Limb (tissue), 2 donors: ENCODE results near the gene KCNIP3.

ENCODE experiments used
- DNase-seq, 2 donors: peaks; one replicate each; pipeline ENCODE4 v3.0.0-alpha.2; 2016; ENCODE audit errors: extremely low spot score in 2 of 2

KCNIP3 gene

GRCh38 chr2:95327861-95328260 lies 30.7 kb downstream of the KCNIP3 start:
- no peak for DNase-seq

GRCh38 chr2:95328358-95329125 lies 31.4 kb downstream of the KCNIP3 start:
- no peak for DNase-seq

DNA sequence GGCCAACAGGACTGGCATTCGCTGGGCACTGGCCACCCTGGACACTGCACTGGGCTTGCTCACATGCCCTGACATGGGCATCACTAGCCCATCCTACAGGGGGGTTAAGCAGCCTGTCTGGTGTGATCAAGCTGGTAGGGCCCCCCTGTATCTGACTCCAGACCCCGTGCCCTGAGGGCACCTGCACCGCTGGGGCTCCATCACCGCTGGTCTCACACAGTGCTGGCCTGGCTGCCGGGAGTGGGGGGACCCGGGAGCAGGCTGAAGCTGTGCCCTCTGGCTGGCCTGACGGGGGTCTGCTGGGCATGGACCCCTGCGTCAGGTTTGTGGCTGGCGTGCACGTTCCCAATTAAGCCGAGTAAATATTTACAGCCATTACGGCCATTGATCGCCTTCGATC lies 32.3 kb downstream of the KCNIP3 start:
- DNase-seq: no peak

DNA sequence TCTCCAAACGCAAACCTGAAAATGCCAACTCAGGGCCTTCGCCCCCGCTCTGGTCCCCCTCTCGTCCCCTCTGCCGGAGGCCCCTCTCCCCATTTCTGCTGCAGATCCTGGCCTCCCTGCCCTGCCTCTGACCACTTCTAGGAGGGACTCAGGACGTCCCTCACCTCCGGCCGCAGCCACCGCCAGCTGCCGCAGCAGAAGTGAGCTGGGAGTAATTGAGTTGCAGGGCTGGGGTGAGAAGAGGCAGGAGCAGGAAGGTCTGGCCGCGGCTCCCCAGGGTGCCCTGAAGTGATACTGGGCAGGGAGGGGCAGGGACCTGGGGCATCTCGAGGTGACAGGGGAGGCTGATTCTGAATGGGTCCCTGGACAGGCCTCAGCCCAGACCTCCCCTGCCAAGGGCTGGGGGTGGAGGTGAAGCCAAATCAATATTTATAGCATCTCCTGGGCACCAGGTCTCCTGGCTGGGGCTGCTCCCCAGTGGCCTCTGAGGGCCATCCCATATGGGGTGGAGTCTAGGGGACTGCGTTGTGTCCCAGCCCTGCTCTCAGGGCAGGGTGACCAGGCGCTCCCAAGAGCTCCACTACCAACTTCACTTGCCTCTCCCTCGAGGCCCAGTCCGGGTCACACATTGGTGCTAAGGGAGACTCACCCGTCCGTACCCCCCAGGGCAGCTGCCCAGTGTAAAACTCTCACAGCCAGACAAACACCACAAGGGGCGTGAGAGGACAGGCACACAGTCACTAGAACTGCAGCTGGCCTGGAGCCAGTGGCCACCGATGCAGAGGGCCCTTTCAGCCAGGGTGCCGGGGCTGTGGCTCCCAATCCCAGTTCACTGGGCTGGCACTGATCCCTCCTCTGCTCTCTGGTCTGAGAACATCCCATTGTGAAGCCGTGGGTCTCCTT lies 33.0 kb downstream of the KCNIP3 start:
- DNase-seq: no peak

DNA sequence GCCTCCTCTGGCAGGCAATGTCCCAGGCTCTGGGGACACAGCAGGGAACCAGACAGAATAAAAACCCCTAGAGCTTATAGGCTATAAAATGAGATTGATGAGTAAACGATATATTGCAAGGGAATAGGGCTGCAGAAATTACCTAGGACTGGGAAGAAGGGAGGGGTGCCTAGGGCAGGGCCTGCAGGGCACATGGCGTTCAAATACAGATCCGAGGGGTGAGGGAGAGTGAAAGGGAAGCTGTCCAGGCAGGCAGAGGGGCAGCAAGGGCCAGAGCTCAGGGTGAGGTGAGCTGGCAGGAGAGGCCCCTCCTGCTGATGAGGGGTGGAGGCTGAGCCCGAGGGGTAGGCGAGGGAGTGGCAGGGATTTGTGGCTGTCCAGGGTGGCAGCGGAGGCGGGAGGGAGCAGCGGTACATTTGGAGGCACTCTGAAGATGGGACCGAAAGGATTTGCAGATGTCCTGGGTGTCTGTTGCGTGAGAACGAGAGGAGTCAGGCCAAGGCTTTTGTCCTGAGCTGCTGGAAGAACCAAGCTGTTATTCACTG lies 33.7 kb downstream of the KCNIP3 start:
- DNase-seq: no peak

DNA sequence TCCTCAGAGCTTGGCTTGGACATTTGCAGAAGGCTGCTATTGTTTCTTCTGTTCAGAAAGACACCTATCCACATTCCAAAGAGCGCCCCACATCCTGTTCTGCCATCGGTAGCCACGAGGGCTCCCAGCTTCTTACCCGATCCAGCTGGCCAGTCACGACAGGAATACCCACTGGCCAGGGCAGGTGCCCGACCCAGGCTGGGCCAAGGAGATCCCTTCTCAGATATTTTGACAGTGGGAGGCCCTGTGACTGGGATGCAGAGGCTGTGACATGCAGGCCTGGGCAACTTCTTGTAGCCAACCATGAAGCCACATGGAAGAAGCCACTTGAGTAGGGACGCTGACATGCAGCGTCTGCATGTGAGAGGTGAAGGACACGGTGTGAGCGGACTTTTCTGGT lies 34.5 kb downstream of the KCNIP3 start:
- DNase-seq: no peak

DNA sequence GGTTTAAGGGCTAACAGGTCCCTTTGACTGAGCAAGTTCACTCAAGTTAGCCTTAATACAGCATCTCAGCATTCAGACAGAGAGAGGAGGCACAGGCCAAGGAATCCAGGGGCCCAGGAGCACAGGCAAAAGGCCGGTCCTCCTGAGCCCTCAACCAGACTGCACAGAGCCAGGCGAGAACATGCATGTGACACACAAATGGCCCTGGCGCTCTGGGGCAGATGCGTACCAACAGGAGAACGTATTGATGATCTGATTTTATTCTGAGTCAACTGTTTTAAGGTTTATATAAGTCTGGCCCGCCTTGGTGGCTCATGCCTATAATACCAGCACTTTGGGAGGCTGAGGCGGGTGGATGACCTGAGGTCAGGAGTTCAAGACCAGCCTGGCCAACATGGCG lies 34.9 kb downstream of the KCNIP3 start:
- DNase-seq: no peak

GRCh38 chr2:95333056-95333455 lies 35.9 kb downstream of the KCNIP3 start:
- no peak for DNase-seq

DNA sequence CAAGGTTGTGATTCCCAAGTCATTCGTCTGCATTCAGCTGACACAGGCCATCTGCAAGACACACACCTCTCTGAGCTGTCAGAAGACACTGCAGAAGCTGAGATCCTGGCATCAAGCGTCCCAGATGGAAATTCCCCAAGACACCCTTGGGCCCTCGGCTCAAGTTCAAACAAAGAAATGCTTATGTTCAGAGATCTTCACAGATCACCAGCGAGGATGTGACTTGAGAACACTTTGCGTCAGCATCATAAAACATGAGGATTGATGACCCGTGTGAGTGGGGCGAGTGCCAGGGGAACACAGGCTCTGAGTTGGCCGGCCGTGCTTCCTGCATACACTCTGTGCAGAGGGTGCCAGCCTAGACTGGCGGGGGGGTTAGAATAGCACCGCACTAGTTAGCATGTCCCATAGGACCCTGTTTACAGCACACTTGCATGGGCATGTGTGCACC lies 36.8 kb downstream of the KCNIP3 start:
- DNase-seq: peak in 1 of 2 donors; percentile 38

GRCh38 chr2:95334916-95335641 lies 37.9 kb downstream of the KCNIP3 start:
- DNase-seq: no peak

DNA sequence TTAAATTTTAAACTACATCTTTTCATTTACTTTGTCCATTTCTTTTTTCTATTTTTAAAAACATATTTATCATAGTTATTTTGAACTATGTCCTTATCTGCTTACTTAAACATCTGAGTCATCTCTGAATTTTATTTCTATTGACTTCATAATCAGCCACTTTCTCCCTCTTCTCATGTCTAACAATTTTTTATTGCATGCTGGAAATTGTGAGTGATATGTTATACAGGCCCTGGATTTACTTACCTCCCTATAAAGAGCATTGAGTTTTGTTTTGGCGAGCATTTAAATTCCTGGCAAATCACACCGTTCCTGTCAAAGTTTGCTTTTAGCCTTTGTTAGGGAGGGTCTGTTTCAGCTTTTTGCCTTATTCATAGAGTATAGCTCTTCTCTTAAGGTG lies 39.3 kb downstream of the KCNIP3 start:
- DNase-seq: no peak

DNA sequence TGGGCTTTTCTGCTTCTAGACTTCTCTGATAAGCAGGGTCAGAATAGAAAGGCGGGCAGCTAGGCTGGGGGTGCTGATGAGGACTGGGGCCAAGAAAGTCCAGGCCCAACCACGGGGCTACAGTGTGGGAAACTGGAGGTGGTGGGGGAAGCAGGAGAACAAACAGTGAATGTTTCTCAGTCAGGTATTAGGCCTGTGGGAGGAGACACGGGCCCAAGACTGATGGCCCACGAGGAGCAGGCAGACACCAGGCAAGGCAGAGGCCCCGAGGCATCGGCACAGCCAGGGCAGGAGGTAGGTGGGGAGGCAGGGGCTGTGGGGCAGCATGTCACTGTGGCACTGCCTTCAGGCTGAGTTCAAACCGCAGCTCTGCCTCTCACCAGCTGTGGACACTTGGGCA lies 40.7 kb downstream of the KCNIP3 start:
- no peak for DNase-seq

DNA sequence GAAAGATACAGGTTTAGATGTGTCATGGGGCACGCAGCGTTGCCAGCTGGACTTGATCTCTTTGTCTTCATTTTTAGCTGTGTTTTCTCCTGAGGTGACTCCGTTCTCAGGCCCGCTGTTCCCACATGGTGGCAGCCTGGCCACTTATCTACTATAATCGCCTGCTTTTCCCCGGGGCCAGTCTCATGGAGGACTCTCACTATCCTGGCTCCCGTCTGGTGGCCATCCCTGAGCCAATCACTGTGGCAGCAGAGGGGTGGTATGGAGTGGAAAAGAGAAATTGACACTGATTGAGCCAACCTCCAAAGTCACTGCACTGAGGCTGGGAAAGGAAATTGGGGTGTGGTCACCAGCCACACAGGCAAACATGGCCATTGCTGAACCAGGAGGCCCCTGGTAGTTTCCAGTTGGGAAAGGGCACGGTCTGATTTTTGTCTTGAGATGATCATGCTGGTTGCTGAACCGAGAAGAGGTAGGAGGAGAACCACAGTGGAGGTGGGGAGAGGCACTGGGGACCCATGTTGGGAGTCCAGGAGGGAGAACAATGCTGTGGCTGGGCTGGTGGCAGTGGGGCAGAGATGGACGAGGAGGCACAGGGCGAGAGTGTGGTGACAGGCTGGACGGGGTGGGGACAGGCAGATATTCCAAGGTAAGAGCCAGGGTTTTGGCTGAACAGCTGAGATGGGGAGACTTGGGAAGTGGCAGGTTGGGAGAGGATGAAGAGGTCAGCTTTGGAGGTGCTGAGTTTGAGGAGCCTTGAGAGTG lies 45.6 kb downstream of the KCNIP3 start:
- DNase-seq: peak in 1 of 2 donors; percentile 21

DNA sequence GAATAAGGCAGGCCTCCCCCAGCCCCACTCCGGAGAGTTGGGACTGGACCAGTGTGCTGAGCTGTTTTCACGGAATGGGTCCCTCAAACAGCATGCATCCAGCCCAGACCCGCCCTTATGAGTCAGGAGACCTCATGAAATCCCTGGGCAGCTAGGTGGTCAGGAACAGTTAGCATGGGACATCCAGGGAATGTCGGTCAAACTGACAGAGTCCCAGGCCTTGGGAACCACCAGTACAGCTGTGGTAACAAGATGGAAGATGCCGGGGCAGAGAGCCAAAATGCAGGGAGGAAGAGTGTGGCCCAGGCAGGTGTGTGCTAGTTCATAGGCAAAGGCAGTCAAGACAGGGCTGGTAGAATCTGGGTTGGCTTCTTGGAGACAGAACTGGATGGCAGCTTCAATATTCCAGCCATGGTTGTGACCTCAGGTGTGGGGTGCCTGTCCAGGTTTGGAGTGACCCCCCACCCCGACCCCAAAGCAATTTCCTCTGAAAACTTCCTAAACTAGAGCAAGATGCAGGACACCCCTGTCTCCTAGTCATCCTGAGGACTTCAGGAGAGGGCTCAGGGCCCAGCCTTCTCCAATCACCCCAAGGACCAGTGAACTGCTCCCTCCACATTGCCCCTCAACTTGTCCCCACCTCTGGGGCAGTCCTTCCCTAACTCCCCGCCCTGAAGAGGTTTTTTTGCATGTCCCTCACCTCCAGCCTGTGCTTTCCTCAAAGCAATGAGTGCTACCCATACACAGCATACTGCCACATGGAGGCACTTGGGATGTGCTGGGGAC lies 46.5 kb downstream of the KCNIP3 start:
- no peak for DNase-seq

DNA sequence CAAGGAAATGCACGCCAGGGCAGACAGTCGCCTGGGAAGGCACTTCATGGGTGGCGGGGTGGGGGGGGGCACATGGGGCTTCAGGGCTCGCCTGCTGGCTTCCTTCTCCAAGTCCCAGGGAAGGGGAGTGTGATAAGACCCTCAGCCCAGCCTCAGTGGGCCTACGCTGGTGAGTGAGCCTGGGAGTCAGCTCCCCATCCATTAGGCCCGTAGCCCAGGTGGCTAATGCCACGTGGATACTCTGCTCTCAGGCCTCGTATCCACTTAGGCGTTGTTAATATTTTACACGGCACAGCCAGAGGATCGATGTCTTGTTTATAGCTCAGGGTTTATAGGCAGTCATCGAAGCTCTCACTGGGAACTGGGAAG lies 47.1 kb downstream of the KCNIP3 start:
- no peak for DNase-seq

GRCh38 chr2:95344656-95345055 lies 47.5 kb downstream of the KCNIP3 start:
- DNase-seq: no peak

GRCh38 chr2:95345081-95345562 lies 48.0 kb downstream of the KCNIP3 start:
- no peak for DNase-seq

- peak; percentile 76 to 90 for DNase-seq
Measured at GRCh38 chr2:95345563-95346230, 48.5 kb downstream of the KCNIP3 start.

- peak; percentile 7 to 68 for DNase-seq
Measured at GRCh38 chr2:95346231-95346737, 49.1 kb downstream of the KCNIP3 start.
